AG08396 (cell line): ENCODE measurements around the gene TEX2.
A peak's percentile ranks its signal among the peaks of the same experiment; 100 is the strongest.

Experiments
- DNase-seq: peaks from one replicate; pipeline ENCODE4 v3.0.0; 2012; ENCODE audit warnings: low spot score, mixed read lengths

The TEX2 gene, protein sequence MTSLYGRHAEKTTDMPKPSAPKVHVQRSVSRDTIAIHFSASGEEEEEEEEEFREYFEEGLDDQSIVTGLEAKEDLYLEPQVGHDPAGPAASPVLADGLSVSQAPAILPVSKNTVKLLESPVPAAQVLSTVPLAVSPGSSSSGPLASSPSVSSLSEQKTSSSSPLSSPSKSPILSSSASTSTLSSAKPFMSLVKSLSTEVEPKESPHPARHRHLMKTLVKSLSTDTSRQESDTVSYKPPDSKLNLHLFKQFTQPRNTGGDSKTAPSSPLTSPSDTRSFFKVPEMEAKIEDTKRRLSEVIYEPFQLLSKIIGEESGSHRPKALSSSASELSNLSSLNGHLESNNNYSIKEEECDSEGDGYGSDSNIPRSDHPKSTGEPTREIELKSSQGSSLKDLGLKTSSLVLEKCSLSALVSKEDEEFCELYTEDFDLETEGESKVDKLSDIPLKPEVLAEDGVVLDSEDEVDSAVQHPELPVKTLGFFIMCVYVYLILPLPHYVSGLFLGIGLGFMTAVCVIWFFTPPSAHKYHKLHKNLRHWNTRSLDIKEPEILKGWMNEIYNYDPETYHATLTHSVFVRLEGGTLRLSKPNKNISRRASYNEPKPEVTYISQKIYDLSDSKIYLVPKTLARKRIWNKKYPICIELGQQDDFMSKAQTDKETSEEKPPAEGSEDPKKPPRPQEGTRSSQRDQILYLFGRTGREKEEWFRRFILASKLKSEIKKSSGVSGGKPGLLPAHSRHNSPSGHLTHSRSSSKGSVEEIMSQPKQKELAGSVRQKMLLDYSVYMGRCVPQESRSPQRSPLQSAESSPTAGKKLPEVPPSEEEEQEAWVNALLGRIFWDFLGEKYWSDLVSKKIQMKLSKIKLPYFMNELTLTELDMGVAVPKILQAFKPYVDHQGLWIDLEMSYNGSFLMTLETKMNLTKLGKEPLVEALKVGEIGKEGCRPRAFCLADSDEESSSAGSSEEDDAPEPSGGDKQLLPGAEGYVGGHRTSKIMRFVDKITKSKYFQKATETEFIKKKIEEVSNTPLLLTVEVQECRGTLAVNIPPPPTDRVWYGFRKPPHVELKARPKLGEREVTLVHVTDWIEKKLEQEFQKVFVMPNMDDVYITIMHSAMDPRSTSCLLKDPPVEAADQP

GRCh38 chr17:64263000-64263766 lies at the start of gene TEX2:
Gene TEX2 (minus strand): TSS chr17:64263260. CDS start chr17:64214217, 49,043 bp downstream.
- peak; percentile 98 for DNase-seq

GRCh38 chr17:64309710-64310109 lies 46.6 kb upstream of the TEX2 start:
- DNase-seq: no peak

- no peak for DNase-seq
Measured at GRCh38 chr17:64309021-64309420, 46.0 kb upstream of the TEX2 start.

- peak; percentile 69 for DNase-seq
Measured at GRCh38 chr17:64306850-64307463, 43.9 kb upstream of the TEX2 start.

DNA sequence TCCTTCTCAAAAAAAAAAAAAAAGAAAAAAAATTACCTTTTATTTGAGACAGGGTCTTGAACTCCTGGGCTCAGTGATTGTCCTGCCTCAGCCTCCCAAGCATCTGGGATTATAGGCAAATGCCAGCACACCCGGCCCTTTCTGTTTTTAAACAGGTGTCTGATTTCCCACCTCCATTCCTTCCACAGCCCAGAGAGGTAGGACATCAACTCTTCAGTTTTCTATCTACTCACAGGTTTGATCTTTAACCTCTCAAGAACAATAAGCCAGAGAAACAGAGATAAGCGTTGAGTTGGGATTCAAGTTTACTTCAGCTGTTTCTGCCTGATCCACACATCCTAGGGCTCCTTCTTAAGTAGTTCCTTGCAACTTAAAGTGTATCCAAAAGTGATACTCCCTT lies 41.5 kb upstream of the TEX2 start:
- no peak for DNase-seq

- DNase-seq: no peak
Measured at GRCh38 chr17:64300699-64300965, 37.6 kb upstream of the TEX2 start.

GRCh38 chr17:64297467-64298088 lies 34.5 kb upstream of the TEX2 start:
- no peak for DNase-seq

GRCh38 chr17:64296246-64296645 lies 33.2 kb upstream of the TEX2 start:
- DNase-seq: no peak

- DNase-seq: no peak
Measured at GRCh38 chr17:64295146-64295545, 32.1 kb upstream of the TEX2 start.

DNA sequence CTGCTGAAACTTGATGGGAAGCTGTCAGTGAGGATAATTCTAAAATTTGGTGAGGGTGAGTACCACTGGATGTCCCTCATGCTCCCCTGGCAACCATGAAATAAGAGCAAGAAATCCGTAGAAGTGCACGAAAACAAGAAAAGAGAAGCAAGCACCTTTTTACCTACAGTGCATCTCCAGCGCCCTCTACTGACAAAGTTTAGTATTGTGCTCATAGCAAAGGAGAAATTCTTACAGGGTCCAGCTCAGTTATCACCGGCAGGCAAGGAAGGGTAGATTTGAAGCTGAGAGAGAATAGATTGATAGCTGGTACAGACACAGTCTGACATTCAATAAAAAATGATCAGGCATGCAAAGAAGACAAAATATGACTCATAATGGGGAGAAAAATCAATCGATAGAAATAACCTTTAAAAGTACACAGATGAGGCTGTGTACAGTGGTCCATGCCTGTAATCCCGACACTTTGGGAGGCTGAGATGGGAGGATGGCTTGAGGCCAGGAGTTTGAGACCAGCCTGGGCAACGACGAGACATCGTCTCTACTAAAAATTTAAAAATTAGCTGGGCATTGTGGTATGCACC lies 28.3 kb upstream of the TEX2 start:
- DNase-seq: no peak

DNA sequence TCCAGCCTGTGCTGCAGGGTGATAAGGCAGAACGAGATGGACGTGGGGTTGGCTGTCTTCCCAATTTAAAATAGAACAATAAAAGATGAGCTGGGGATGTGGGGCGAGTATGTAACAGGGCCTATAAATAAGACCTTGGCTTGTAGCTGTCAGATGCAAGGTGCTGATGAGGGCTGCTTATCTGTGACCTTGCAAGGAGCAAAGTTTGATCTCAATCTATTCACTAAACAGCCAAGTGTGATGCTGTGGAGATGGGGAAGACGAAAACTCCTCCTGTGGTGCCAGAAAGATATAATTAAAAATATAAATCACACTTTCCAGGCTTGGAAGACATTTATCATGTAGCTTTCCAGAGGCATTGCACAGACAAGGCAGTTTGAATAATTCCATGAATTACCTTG lies 26.7 kb upstream of the TEX2 start:
- DNase-seq: no peak

DNA sequence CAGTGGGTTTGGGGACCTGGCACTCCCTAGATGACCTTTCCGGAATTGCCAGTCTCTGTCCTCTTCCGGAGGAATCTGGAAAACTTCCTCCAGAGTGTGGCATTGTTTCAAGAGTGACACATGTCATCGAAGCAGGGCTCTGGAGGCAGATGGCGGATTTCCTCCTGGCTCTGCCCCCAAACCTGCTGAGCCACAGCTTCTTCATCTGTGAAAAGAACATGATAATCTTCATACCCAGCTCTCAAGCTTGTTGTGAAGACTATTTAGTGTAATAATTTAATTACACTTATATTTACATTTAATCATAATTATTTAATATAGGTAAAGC lies 19.7 kb upstream of the TEX2 start:
- DNase-seq: no peak

GRCh38 chr17:64281962-64282752 lies 19.1 kb upstream of the TEX2 start:
- peak; percentile 68 for DNase-seq

DNA sequence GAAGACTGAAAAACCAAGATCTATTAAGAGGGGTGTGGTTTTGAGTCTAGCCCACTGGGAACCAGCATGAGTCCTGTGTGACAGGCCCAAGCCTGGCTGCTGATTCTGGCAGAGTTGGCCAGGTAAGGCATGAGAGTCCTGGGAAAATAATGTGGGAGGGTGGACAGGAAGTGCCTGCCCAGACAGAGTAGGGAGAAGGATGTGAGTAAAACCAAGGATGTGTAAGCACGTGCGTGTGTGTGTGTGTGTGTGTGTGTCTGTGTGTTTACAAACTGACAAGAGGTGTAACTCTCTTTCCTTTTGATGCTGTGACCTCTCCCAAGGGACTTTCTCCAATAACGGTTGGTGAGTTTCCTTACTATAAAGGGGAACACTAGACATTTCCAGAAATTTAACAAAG lies 15.6 kb upstream of the TEX2 start:
- DNase-seq: no peak

DNA sequence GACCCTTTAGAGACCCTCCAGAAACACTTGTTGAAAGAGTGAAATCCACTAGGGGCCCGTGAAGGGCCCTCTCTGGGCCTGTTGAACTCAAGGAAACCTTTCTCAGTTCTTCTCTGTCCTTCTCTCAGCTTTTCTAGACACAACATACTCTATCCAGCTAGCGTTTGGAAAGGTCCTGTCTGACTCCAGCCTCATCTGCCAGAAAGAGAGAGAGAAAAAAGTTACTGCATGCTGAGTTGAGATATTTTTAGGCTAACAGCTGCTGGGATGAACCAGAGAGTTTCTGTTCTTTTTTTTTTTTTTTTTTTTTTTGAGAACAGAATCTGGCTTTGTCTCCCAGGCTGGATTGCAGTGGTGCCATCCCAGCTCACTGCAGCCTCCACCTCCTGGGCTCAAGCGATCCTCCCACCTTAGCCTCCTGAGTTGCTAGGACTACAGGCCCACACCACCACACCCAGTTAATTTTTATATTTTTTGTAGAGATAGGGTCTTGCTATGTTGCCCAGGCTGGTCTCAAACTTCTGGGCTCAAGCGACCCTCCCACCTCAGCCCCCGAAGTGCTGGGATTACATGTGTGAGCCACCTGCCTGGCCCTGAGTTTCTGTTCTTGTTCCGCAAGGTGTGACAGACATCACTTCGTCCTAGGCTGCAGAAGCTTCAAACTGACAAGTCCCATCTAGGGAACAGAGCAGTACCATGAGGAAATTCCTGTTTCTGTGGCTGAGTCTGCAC lies 14.9 kb upstream of the TEX2 start:
- no peak for DNase-seq

- no peak for DNase-seq
Measured at GRCh38 chr17:64276961-64277505, 14.0 kb upstream of the TEX2 start.

- no peak for DNase-seq
Measured at GRCh38 chr17:64275016-64275415, 12.0 kb upstream of the TEX2 start.

- no peak for DNase-seq
Measured at GRCh38 chr17:64273006-64273405, 9.9 kb upstream of the TEX2 start.

DNA sequence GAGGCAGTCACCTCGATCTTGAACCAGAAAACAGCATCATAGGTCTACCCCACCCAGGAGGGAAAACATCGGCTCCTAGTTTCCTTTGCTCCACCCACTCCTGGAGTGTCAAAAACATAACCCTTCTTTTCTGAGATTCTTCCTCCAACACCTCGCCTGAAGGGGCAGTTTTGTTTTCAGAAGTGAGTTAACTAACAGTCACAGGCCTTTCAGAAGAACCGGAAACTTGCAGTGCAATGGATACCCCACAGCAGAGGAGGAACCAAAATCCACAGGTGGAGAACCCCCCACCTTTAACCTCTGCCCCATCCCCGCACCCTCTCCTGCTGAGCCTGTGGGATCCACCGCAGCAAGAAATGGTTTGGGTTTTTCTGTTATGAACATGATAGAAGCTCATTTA lies 7.8 kb upstream of the TEX2 start:
- no peak for DNase-seq
